HL-60 (cell line): Measurements from ENCODE around the gene ATP1A2.
A peak's percentile ranks its signal among the peaks of the same experiment; 100 is the strongest.

Experiments used
- DNase-seq, 2 experiments: peaks; one replicate each; pipeline ENCODE4 v3.0.0-alpha.2; 2010 to 2020; ENCODE audit warnings: low read depth in 1 of 2, low spot score in 1 of 2
- H3K27ac ChIP-seq: fragments of 250-450 bp; sonication (Bioruptor Pico); replicated peaks from 2 replicates; pipeline ENCODE4 v1.5.1; 2020; ENCODE audit warnings: mild to moderate bottlenecking, moderate library complexity
- H3K27me3 ChIP-seq: fragments of 250-450 bp; sonication (Bioruptor Pico); 2 replicates; pipeline ENCODE4 v1.5.1; 2021; ENCODE audit warnings: mild to moderate bottlenecking, moderate library complexity; ENCODE audit not compliant: insufficient read depth, poor library complexity, severe bottlenecking
- H3K4me3 ChIP-seq: replicated peaks from 2 replicates; pipeline ENCODE4 v1.5.1; 2011; ENCODE audit warnings: mild to moderate bottlenecking, control low read depth, low read length; ENCODE audit not compliant: insufficient read depth
- CTCF ChIP-seq: IDR thresholded peaks from one replicate; pipeline ENCODE4 v1.5.1; 2011; ENCODE audit warnings: low read length, control low read depth, inconsistent platforms; ENCODE audit not compliant: insufficient read depth
- GABPA ChIP-seq: IDR thresholded peaks from 2 replicates; pipeline ENCODE4 v1.6.1; 2012; ENCODE audit warnings: low read depth
- POLR2AphosphoS5 ChIP-seq: IDR thresholded peaks from 2 replicates; pipeline ENCODE4 v1.6.1; 2012; ENCODE audit warnings: low read depth
- REST ChIP-seq: IDR thresholded peaks from 2 replicates; pipeline ENCODE4 v1.6.1; 2012; ENCODE audit warnings: low read depth; ENCODE audit not compliant: insufficient replicate concordance
- SPI1 ChIP-seq: IDR thresholded peaks from 2 replicates; pipeline ENCODE4 v1.6.1; 2012; ENCODE audit warnings: low read depth, mild to moderate bottlenecking, borderline replicate concordance

Gene ATP1A2

GRCh38 chr1:160090760-160091159, 24.8 kb upstream of the ATP1A2 start:
- DNase-seq, result no peak
- TF ChIP-seq SPI1, result no peak
- Histone ChIP-seq H3K27ac (no peak overlapping the region), H3K4me3 (no peak overlapping the region), H3K27me3 (peaks cover 2% of the 10 kb centered on the region)

- Histone ChIP-seq H3K27ac (no peak overlapping the region), H3K27me3 (no peaks in the 10 kb centered on the region), H3K4me3 (no peak overlapping the region)
- TF ChIP-seq GABPA (no peak), REST (peak; percentile 75)
- DNase-seq, result no peak
Observed at GRCh38 chr1:160091666-160092223, 23.8 kb upstream of the ATP1A2 start.

- TF ChIP-seq GABPA, result no peak
- TF ChIP-seq SPI1, result no peak
- no peak for TF ChIP-seq REST
- TF ChIP-seq CTCF, result no peak
- TF ChIP-seq POLR2AphosphoS5, result no peak
- H3K27ac ChIP-seq, result no peak overlapping the region
- H3K4me3 ChIP-seq, result no peak overlapping the region
- DNase-seq, result no peak
- no peaks in the 10 kb centered on the region for H3K27me3 ChIP-seq
Observed at GRCh38 chr1:160092366-160093068, 23.0 kb upstream of the ATP1A2 start.

- TF ChIP-seq SPI1 (no peak), CTCF (no peak), REST (no peak), POLR2AphosphoS5 (no peak), GABPA (no peak)
- no peaks in the 10 kb centered on the region for H3K27me3 ChIP-seq
- no peak overlapping the region for H3K4me3 ChIP-seq
- no peak for DNase-seq
- no peak overlapping the region for H3K27ac ChIP-seq
Observed at GRCh38 chr1:160093069-160093395, 22.5 kb upstream of the ATP1A2 start.
